SK-N-SH treated with all-trans-retinoic acid at 6 μM for 48 hours (cell line): ENCODE results near the gene MKKS.

Experiments used
- ATAC-seq: fragments of 200-7000 bp; cut with Tn5 transposase; 3 replicates; pipeline ENCODE4 v1.9.1; 2020; ENCODE audit warnings: mild to moderate bottlenecking, moderate library complexity
- BACH2 ChIP-seq: fragments of 250-450 bp; sonication (Bioruptor Pico); IDR thresholded peaks from 2 replicates; pipeline ENCODE4 v1.9.0; 2021; ENCODE audit warnings: mild to moderate bottlenecking, borderline replicate concordance
- ESRRG ChIP-seq: fragments of 250-450 bp; sonication (Bioruptor Pico); IDR thresholded peaks from 2 replicates; pipeline ENCODE4 v1.6.1; 2021; ENCODE audit warnings: mild to moderate bottlenecking
- GLIS3 ChIP-seq: fragments of 250-450 bp; sonication (Bioruptor Pico); IDR thresholded peaks from 2 replicates; pipeline ENCODE4 v1.5.0; 2020; ENCODE audit warnings: mild to moderate bottlenecking, moderate library complexity
- ISL1 ChIP-seq: fragments of 250-450 bp; sonication (Bioruptor Pico); IDR thresholded peaks from 2 replicates; pipeline ENCODE4 v2.1.2; 2022; ENCODE audit warnings: mild to moderate bottlenecking, moderate library complexity
- OSR1 ChIP-seq: fragments of 250-450 bp; sonication (Bioruptor Pico); IDR thresholded peaks from 2 replicates; pipeline ENCODE4 v1.8.0; 2022; ENCODE audit warnings: moderate library complexity, mild to moderate bottlenecking, inconsistent platforms
- PATZ1 ChIP-seq: fragments of 250-450 bp; sonication (Bioruptor Pico); IDR thresholded peaks from 2 replicates; pipeline ENCODE4 v1.8.0; 2020; ENCODE audit warnings: mild to moderate bottlenecking, moderate library complexity, borderline replicate concordance
- RARB ChIP-seq: fragments of 250-450 bp; sonication (Bioruptor Pico); IDR thresholded peaks from 2 replicates; pipeline ENCODE4 v1.8.0; 2021; ENCODE audit warnings: mild to moderate bottlenecking, moderate library complexity
- SNAI2 ChIP-seq: fragments of 250-450 bp; sonication (Bioruptor Pico); IDR thresholded peaks from 2 replicates; pipeline ENCODE4 v1.5.0; 2020; ENCODE audit warnings: mild to moderate bottlenecking, moderate library complexity
- TCF4 ChIP-seq: fragments of 250-450 bp; sonication (Bioruptor Pico); IDR thresholded peaks from 2 replicates; pipeline ENCODE4 v1.8.0; 2021; ENCODE audit warnings: mild to moderate bottlenecking, moderate library complexity, borderline replicate concordance
- TOX ChIP-seq: fragments of 250-450 bp; sonication (Bioruptor Pico); IDR thresholded peaks from 2 replicates; pipeline ENCODE4 v1.8.0; 2021; ENCODE audit warnings: mild to moderate bottlenecking, moderate library complexity, borderline replicate concordance
- ZC3H10 ChIP-seq: fragments of 250-450 bp; sonication (Bioruptor Pico); IDR thresholded peaks from 2 replicates; pipeline ENCODE4 v1.5.1; 2021; ENCODE audit warnings: mild to moderate bottlenecking, moderate library complexity
- ZFP3 ChIP-seq: fragments of 250-450 bp; sonication (Bioruptor Pico); IDR thresholded peaks from 2 replicates; pipeline ENCODE4 v1.5.0; 2020; ENCODE audit warnings: mild to moderate bottlenecking, moderate library complexity
- ZFP30 ChIP-seq: fragments of 450-650 bp; formaldehyde crosslinking; IDR thresholded peaks from 2 replicates; pipeline ENCODE4 v1.5.0; 2022; ENCODE audit warnings: mild to moderate bottlenecking, moderate library complexity
- ZNF8 ChIP-seq: fragments of 450-650 bp; formaldehyde crosslinking; IDR thresholded peaks from 2 replicates; pipeline ENCODE4 v1.5.0; 2020; ENCODE audit warnings: mild to moderate bottlenecking, moderate library complexity
- TF ChIP-seq, protein P1 (sequence below): fragments of 250-450 bp; sonication (Bioruptor Pico); IDR thresholded peaks from 2 replicates; pipeline ENCODE4 v1.5.0; 2020; ENCODE audit warnings: mild to moderate bottlenecking, moderate library complexity
- TF ChIP-seq, protein P2 (sequence below): fragments of 250-450 bp; sonication (Bioruptor Pico); IDR thresholded peaks from 2 replicates; pipeline ENCODE4 v1.5.1; 2021; ENCODE audit warnings: mild to moderate bottlenecking, moderate library complexity

Gene MKKS

GRCh38 chr20:10415013-10415650 is 18.9 kb downstream of the MKKS start (continued):
- TF ChIP-seq PATZ1 = no peak
- TF ChIP-seq, all 23 proteins: peak for 0

DNA sequence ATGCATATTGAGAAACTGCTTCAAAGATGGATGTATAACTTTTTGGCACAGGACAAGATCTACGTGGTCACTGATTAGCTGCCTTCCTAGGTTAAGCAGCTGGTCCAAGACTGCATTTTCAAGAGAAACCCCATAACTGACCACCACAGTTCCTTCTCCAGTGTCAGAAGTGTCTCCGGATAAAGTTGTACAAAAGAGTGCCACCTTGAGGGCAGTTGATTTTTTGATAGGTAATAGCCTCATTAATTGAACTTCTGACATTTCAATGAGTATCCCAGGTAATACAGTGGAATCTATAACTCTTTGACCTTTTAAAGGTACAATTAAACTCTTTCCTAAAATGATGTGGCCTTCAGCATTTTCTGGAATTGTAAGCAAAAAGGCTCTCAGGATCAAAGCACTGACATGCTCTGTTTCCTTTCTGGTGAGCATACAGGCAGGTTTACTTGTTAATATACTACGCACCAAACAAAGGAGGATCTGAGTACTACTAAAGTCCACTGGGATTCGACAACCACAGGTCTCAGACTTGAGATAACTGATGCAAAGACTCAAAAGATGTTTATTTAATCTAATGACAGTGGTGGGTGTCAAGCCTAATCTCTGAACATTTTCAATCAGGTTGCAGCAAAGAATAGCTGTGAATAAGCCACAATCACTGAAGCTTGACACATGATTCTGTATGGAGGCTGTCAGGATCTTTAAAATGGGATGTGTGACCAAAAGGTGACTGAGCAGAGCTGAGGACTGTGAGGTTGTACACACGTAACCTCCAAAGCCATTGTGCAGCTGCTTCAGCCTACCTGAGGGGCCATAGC is 21.2 kb downstream of the MKKS start:
- TF ChIP-seq ESRRG (no peak), SNAI2 (no peak), ZNF8 (CRISPR knock-in tag) (no peak), BACH2 (CRISPR knock-in tag) (no peak), ISL1 (CRISPR knock-in tag) (no peak), TCF4 (CRISPR knock-in tag) (no peak), PATZ1 (no peak), OSR1 (CRISPR knock-in tag) (no peak), ZC3H10 (CRISPR knock-in tag) (no peak), GLIS3 (CRISPR knock-in tag) (no peak)
- TF ChIP-seq, protein P1, sequence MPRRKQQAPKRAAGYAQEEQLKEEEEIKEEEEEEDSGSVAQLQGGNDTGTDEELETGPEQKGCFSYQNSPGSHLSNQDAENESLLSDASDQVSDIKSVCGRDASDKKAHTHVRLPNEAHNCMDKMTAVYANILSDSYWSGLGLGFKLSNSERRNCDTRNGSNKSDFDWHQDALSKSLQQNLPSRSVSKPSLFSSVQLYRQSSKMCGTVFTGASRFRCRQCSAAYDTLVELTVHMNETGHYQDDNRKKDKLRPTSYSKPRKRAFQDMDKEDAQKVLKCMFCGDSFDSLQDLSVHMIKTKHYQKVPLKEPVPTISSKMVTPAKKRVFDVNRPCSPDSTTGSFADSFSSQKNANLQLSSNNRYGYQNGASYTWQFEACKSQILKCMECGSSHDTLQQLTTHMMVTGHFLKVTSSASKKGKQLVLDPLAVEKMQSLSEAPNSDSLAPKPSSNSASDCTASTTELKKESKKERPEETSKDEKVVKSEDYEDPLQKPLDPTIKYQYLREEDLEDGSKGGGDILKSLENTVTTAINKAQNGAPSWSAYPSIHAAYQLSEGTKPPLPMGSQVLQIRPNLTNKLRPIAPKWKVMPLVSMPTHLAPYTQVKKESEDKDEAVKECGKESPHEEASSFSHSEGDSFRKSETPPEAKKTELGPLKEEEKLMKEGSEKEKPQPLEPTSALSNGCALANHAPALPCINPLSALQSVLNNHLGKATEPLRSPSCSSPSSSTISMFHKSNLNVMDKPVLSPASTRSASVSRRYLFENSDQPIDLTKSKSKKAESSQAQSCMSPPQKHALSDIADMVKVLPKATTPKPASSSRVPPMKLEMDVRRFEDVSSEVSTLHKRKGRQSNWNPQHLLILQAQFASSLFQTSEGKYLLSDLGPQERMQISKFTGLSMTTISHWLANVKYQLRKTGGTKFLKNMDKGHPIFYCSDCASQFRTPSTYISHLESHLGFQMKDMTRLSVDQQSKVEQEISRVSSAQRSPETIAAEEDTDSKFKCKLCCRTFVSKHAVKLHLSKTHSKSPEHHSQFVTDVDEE = no peak
- TF ChIP-seq, protein P2, sequence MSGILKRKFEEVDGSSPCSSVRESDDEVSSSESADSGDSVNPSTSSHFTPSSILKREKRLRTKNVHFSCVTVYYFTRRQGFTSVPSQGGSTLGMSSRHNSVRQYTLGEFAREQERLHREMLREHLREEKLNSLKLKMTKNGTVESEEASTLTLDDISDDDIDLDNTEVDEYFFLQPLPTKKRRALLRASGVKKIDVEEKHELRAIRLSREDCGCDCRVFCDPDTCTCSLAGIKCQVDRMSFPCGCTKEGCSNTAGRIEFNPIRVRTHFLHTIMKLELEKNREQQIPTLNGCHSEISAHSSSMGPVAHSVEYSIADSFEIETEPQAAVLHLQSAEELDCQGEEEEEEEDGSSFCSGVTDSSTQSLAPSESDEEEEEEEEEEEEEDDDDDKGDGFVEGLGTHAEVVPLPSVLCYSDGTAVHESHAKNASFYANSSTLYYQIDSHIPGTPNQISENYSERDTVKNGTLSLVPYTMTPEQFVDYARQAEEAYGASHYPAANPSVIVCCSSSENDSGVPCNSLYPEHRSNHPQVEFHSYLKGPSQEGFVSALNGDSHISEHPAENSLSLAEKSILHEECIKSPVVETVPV = no peak
- peak; percentile 59; the same call in 2 of the 3 replicates for ATAC-seq

GRCh38 chr20:10411673-10412072 is 22.3 kb downstream of the MKKS start:
- TF ChIP-seq TOX (CRISPR knock-in tag) (no peak), RARB (no peak), GLIS3 (CRISPR knock-in tag) (no peak), ZFP30 (no peak), ZFP3 (CRISPR knock-in tag) (no peak)
- TF ChIP-seq, protein P1 = no peak
- ATAC-seq = no peak
